ENCODE results near the gene ABCD4. TPM values are rescaled to one million over a fixed set of nuclear protein-coding genes. Genes with fewer than 3 reads are reported as not detected.

The ABCD4 gene
- total RNA-seq, 2 experiments from 2014 or later, result 59.6 to 63.0 TPM

DNA sequence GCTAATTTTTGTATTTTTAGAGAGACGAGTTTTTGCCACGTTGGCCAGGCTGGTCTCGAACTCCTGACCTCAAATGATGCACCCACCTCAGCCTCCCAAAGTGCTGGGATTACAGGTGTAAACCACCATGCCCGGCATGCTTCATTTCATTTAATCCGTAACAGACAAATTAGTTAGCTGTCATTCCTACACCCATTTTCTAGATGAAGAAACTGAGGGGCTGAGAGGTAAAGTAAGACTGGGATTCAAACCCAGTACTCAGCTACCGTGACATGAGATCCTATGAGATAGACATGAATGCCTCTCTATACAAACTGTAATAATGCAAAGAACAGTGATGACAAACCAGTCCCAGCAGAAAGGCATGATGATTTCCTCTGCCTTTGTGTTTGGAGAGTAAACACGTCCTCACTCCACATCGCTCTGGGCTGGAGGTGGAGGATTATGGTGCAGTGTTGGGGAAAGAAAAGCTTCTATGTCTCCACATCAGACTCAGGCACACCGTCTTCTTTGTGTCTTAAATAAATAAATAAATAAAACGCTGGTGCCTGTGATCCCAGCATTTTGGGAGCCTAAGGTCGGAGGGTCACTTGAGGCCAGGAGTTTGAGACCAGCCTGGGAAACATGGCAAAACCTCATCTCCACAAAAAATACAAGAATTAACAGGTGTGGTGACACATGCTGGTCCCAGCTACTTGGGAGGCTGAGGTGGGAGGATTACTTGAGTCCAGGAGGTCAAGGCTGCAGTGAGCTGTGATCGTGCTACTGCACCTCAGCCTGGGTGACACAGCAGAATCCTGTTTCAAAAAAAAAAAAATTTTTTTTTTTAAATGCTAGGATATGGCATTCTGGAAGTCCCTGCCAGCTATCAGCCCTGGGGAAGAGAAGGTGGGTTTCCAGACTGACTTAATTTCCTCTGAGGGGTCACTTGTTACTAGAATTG is 53.0 kb downstream of the ABCD4 start:
- ATAC-seq (ENCODE audit: poor library complexity) (no peak), DNase-seq (no peak)
- Histone ChIP-seq H3K27me3 (ENCODE audit: control insufficient read depth in 1 of 2, insufficient read depth in 2 of 2, low read length in 2 of 2) (peaks cover 26 to 39% of the 10 kb centered on the region in 2 experiments), H3K36me3 (ENCODE audit: insufficient read depth, low read length) (no peaks in the 10 kb centered on the region), H3K27ac (ENCODE audit: low read depth in 1 of 2, low read length in 2 of 2) (no peak overlapping the region), H3K4me3 (ENCODE audit: low read length) (no peak overlapping the region), H3K4me1 (ENCODE audit: insufficient read depth, low read length) (peaks cover 9% of the 10 kb centered on the region), H3K9me3 (ENCODE audit: control insufficient read depth in 1 of 2, insufficient read depth in 1 of 2, low read length in 2 of 2) (no peaks in the 10 kb centered on the region)
- intact Hi-C loops (cut with DNase I, micrococcal nuclease), result loop anchor here in 1 of 2 experiments (2.0 kb wide), 1 partner anchor 33 kb away; no protein-coding TSS in a partner anchor
- H3K36me3 Mint-ChIP-seq (ENCODE audit: low read depth), result no peaks in the 10 kb centered on the region
- POLR2A ChIA-PET, result no interaction called here
- CTCF ChIA-PET, result no interaction called here
- H3K9me3 Mint-ChIP-seq, result no peaks in the 10 kb centered on the region
- no peak overlapping the region for H3K4me3 Mint-ChIP-seq
- H3K4me1 Mint-ChIP-seq (ENCODE audit: low read depth), result peaks cover 9% of the 10 kb centered on the region
- H3K27me3 Mint-ChIP-seq, result peaks cover 57% of the 10 kb centered on the region
- TF ChIP-seq, protein P1, sequence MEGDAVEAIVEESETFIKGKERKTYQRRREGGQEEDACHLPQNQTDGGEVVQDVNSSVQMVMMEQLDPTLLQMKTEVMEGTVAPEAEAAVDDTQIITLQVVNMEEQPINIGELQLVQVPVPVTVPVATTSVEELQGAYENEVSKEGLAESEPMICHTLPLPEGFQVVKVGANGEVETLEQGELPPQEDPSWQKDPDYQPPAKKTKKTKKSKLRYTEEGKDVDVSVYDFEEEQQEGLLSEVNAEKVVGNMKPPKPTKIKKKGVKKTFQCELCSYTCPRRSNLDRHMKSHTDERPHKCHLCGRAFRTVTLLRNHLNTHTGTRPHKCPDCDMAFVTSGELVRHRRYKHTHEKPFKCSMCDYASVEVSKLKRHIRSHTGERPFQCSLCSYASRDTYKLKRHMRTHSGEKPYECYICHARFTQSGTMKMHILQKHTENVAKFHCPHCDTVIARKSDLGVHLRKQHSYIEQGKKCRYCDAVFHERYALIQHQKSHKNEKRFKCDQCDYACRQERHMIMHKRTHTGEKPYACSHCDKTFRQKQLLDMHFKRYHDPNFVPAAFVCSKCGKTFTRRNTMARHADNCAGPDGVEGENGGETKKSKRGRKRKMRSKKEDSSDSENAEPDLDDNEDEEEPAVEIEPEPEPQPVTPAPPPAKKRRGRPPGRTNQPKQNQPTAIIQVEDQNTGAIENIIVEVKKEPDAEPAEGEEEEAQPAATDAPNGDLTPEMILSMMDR (IDR thresholded peaks at IDR 0.05), result no peak
- no peak overlapping the region for H3K27ac Mint-ChIP-seq

DNA sequence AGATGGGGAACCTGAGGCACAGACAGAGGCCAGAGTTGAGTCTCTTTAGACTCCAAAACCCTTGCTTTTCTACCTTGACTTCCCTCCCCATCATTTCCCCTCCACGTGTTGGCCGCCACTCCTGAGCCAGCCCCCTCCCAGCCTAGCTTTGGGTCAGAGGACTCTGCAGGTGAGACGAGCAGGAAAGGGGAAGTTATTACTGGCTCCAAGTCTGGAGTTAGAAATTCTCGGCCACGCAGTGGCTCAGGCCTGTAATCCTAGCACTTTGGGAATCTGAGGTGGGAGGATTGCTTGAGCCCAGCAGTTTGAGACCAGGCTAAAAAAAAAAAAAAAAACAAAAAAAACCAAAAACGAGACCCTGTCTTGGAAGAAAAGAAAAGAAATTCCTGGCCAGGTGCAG is 54.7 kb downstream of the ABCD4 start:
- no peaks in the 10 kb centered on the region for H3K9me3 Mint-ChIP-seq
- intact Hi-C loops (cut with DNase I, micrococcal nuclease), result no loop called here
- ChIA-PET POLR2A (no interaction called here), CTCF (interaction anchor here (1.2 kb wide), 1 partner anchor 9 kb away, joined by 4 read pairs; no protein-coding TSS in a partner anchor)
- peaks cover 9% of the 10 kb centered on the region for H3K4me1 ChIP-seq (ENCODE audit: insufficient read depth, low read length)
- H3K4me3 ChIP-seq (ENCODE audit: low read length), result no peak overlapping the region
- H3K27ac Mint-ChIP-seq, result no peak overlapping the region
- H3K4me1 Mint-ChIP-seq (ENCODE audit: low read depth), result peaks cover 9% of the 10 kb centered on the region
- TF ChIP-seq, protein P1 (IDR thresholded peaks at IDR 0.05), result no peak
- no peaks in the 10 kb centered on the region for H3K36me3 Mint-ChIP-seq (ENCODE audit: low read depth)
- no peak overlapping the region for H3K4me3 Mint-ChIP-seq
- no peaks in the 10 kb centered on the region for H3K9me3 ChIP-seq (ENCODE audit: control insufficient read depth in 1 of 2, insufficient read depth in 1 of 2, low read length in 2 of 2)
- peaks cover 74% of the 10 kb centered on the region for H3K27me3 Mint-ChIP-seq
- H3K36me3 ChIP-seq (ENCODE audit: insufficient read depth, low read length), result no peaks in the 10 kb centered on the region
- no peak for ATAC-seq (ENCODE audit: poor library complexity)
- H3K27ac ChIP-seq (ENCODE audit: low read depth in 1 of 2, low read length in 2 of 2), result no peak overlapping the region
- no peak for DNase-seq
- peaks cover 42 to 56% of the 10 kb centered on the region in 2 experiments for H3K27me3 ChIP-seq (ENCODE audit: control insufficient read depth in 1 of 2, insufficient read depth in 2 of 2, low read length in 2 of 2)

DNA sequence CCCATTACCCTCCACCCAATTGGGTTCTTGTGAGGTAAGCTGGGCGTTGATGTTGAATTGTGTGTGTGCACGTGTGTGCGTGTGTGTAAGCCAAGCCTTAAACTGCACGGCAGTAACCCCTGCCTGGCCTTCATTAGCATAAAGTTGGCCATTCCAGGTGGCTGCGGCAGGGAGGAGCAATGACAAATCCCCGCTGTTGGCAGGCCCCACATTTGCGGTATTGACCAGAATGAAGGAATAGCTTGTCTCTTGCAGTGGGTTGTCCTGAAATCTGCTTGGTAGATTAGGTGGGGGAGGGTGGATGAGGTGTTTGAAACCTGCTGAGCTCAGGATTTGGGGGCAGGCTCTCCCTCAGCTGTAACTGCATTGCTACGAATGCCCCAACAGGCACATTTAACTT is 56.2 kb downstream of the ABCD4 start:
- H3K4me3 ChIP-seq (ENCODE audit: low read length), result no peak overlapping the region
- no peak overlapping the region for H3K4me3 Mint-ChIP-seq
- no peak overlapping the region for H3K27ac Mint-ChIP-seq
- H3K27ac ChIP-seq (ENCODE audit: low read depth in 1 of 2, low read length in 2 of 2), result no peak overlapping the region
- H3K9me3 Mint-ChIP-seq, result no peaks in the 10 kb centered on the region
- TF ChIP-seq, protein P1 (IDR thresholded peaks at IDR 0.05), result no peak
- H3K27me3 ChIP-seq (ENCODE audit: control insufficient read depth in 1 of 2, insufficient read depth in 2 of 2, low read length in 2 of 2), result peaks cover 53 to 71% of the 10 kb centered on the region in 2 experiments
- H3K36me3 Mint-ChIP-seq (ENCODE audit: low read depth), result no peaks in the 10 kb centered on the region
- no peak for ATAC-seq (ENCODE audit: poor library complexity)
- H3K9me3 ChIP-seq (ENCODE audit: control insufficient read depth in 1 of 2, insufficient read depth in 1 of 2, low read length in 2 of 2), result peaks cover 0 to under 1% of the 10 kb centered on the region in 2 experiments
- H3K27me3 Mint-ChIP-seq, result peaks cover 85% of the 10 kb centered on the region
- ChIA-PET POLR2A (no interaction called here), CTCF (no interaction called here)
- H3K4me1 ChIP-seq (ENCODE audit: insufficient read depth, low read length), result peaks cover 13% of the 10 kb centered on the region
- peaks cover 18% of the 10 kb centered on the region for H3K4me1 Mint-ChIP-seq (ENCODE audit: low read depth)
- no peaks in the 10 kb centered on the region for H3K36me3 ChIP-seq (ENCODE audit: insufficient read depth, low read length)
- DNase-seq, result no peak
- intact Hi-C loops (cut with DNase I, micrococcal nuclease), result no loop called here

All from CD4-positive, alpha-beta T cell (primary cell).